Tongue (tissue), 2 donors: Measurements from ENCODE around the gene CEMIP2. TPM values are rescaled to one million over a fixed set of nuclear protein-coding genes. Genes with fewer than 3 reads are reported as not detected.
A peak's percentile ranks its signal among the peaks of the same experiment; 100 is the strongest.
"Not testable (repeated sequence)": the region's sequence is repeated elsewhere in the genome, so short reads cannot be mapped to it uniquely, and the experiment has no call there.

Experiments
- DNase-seq: peaks from one replicate; pipeline ENCODE4 v3.0.0-alpha.2; 2015
- total RNA-seq: library from RNA; depleted of rRNA; stranded (reverse); fragments of >200 nt; gene quantifications from one replicate; pipeline ENCODE4 v1.2.3, GENCODE V29; 2014

CEMIP2 gene
- 44.5 TPM for total RNA-seq

GRCh38 chr9:71768388-71769174 is at the start of gene CEMIP2:
Gene CEMIP2, minus strand, starts transcription at chr9:71768513. Its CDS starts 18,140 bp downstream, at chr9:71750373.
- DNase-seq = peak; percentile 95

GRCh38 chr9:71816916-71817451 is 48.7 kb upstream of the CEMIP2 start:
- DNase-seq = no peak

- DNase-seq = peak; percentile 91
These were observed 46.5 kb upstream of the CEMIP2 start for GRCh38 chr9:71814815-71815214.

GRCh38 chr9:71814226-71814625 is 45.9 kb upstream of the CEMIP2 start:
- DNase-seq = peak; percentile 71

GRCh38 chr9:71812385-71812784 is 44.1 kb upstream of the CEMIP2 start:
- DNase-seq = peak; percentile 87

- no peak for DNase-seq
These were observed 39.8 kb upstream of the CEMIP2 start for GRCh38 chr9:71808068-71808467.

- peak; percentile 75 for DNase-seq
These were observed 38.6 kb upstream of the CEMIP2 start for GRCh38 chr9:71806901-71807307.

- not testable (repeated sequence) for DNase-seq
These were observed 36.8 kb upstream of the CEMIP2 start for GRCh38 chr9:71805096-71805495.

GRCh38 chr9:71801826-71802225 is 33.5 kb upstream of the CEMIP2 start:
- DNase-seq = no peak

GRCh38 chr9:71797266-71797665 is 29.0 kb upstream of the CEMIP2 start:
- no peak for DNase-seq

GRCh38 chr9:71796100-71796767 is 27.9 kb upstream of the CEMIP2 start:
- no peak for DNase-seq

GRCh38 chr9:71795097-71795813 is 26.9 kb upstream of the CEMIP2 start:
- no peak for DNase-seq

GRCh38 chr9:71793386-71794105 is 25.2 kb upstream of the CEMIP2 start:
- no peak for DNase-seq

- no peak for DNase-seq
These were observed 23.6 kb upstream of the CEMIP2 start for GRCh38 chr9:71791875-71792274.

- DNase-seq = no peak
These were observed 22.0 kb upstream of the CEMIP2 start for GRCh38 chr9:71790296-71790695.

GRCh38 chr9:71783120-71783523 is 14.8 kb upstream of the CEMIP2 start:
- DNase-seq = peak; percentile 45

- DNase-seq = no peak
These were observed 13.1 kb upstream of the CEMIP2 start for GRCh38 chr9:71781391-71781790.

- no peak for DNase-seq
These were observed 12.6 kb upstream of the CEMIP2 start for GRCh38 chr9:71780953-71781352.

GRCh38 chr9:71778085-71778484 is 9.8 kb upstream of the CEMIP2 start:
- no peak for DNase-seq

- peak; percentile 56 for DNase-seq
These were observed 6.6 kb upstream of the CEMIP2 start for GRCh38 chr9:71774920-71775319.

- DNase-seq = no peak
These were observed 4.4 kb upstream of the CEMIP2 start for GRCh38 chr9:71772726-71773125.

- no peak for DNase-seq
These were observed 1.9 kb upstream of the CEMIP2 start for GRCh38 chr9:71770170-71770569.
